Karpas-422 (cell line): ENCODE data around the gene GSG1L2. TPM values are rescaled to one million over a fixed set of nuclear protein-coding genes. Genes with fewer than 3 reads are reported as not detected.

Source experiments
- DNase-seq: peaks from one replicate; pipeline ENCODE4 v3.0.0-alpha.2; 2015
- H2AFZ ChIP-seq: fragments of 200-600 bp; sonication (generic); 2 replicates; pipeline ENCODE4 v1.6.1; 2014; ENCODE audit warnings: antibody characterized with exemption, low read length, mixed read lengths
- H3K27ac ChIP-seq: fragments of 200-600 bp; sonication (generic); 2 replicates; pipeline ENCODE4 v1.5.1; 2014; ENCODE audit warnings: mild to moderate bottlenecking, low read length, moderate library complexity
- H3K27me3 ChIP-seq: fragments of 200-600 bp; sonication (generic); 2 replicates; pipeline ENCODE4 v1.6.1; 2014; ENCODE audit warnings: low read length, mixed read lengths
- H3K36me3 ChIP-seq: fragments of 200-600 bp; sonication (generic); 2 replicates; pipeline ENCODE4 v1.6.1; 2014; ENCODE audit warnings: low read length, mixed read lengths; ENCODE audit not compliant: insufficient read depth
- H3K4me1 ChIP-seq: fragments of 200-600 bp; sonication (generic); 2 replicates; pipeline ENCODE4 v1.6.1; 2014; ENCODE audit warnings: mild to moderate bottlenecking, low read length, mixed read lengths
- H3K4me2 ChIP-seq: fragments of 200-600 bp; sonication (generic); 2 replicates; pipeline ENCODE4 v1.6.1; 2014; ENCODE audit warnings: low read length, low read depth, mild to moderate bottlenecking; ENCODE audit not compliant: poor library complexity, severe bottlenecking
- H3K4me3 ChIP-seq: fragments of 200-600 bp; sonication (generic); 2 replicates; pipeline ENCODE4 v1.5.1; 2014; ENCODE audit warnings: mild to moderate bottlenecking, antibody characterized with exemption, low read length, mixed read lengths
- H3K79me2 ChIP-seq: fragments of 200-600 bp; sonication (generic); 2 replicates; pipeline ENCODE4 v1.6.1; 2014; ENCODE audit warnings: mild to moderate bottlenecking, low read length, mixed read lengths
- H3K9ac ChIP-seq: fragments of 200-600 bp; sonication (generic); 2 replicates; pipeline ENCODE4 v1.6.0; 2014; ENCODE audit warnings: low read length
- H3K9me2 ChIP-seq: fragments of 200-600 bp; sonication (generic), shearing (Covaris generic); replicated peaks from 2 replicates; pipeline ENCODE4 v1.6.0; 2014; ENCODE audit warnings: mild to moderate bottlenecking, low read length, moderate library complexity; ENCODE audit not compliant: insufficient read depth
- H3K9me3 ChIP-seq: fragments of 300-700, 200-600 bp; sonication (generic); 2 replicates; pipeline ENCODE4 v1.6.1; 2014; ENCODE audit warnings: low read length, mixed read lengths
- H4K20me1 ChIP-seq: fragments of 200-600 bp; sonication (generic); 2 replicates; pipeline ENCODE4 v1.6.1; 2014; ENCODE audit warnings: mild to moderate bottlenecking, antibody characterized with exemption, low read length, low read depth; ENCODE audit not compliant: insufficient read depth
- total RNA-seq: library from RNA; depleted of rRNA; stranded (reverse); fragments of >200 nt; shearing (Covaris generic); gene quantifications from 2 replicates; pipeline ENCODE4 v1.2.3, GENCODE V29; 2014; ENCODE audit warnings: low replicate concordance

Gene GSG1L2
- total RNA-seq, 1 experiment from 2014 or later: not detected

- no peak overlapping the region for H3K4me3 ChIP-seq
Measured at GRCh38 chr17:9833922-9834321, 12.0 kb upstream of the GSG1L2 start.

GRCh38 chr17:9830711-9831110 lies 8.8 kb upstream of the GSG1L2 start:
- H3K27me3 ChIP-seq: no peaks in the 10 kb centered on the region
- H2AFZ ChIP-seq: no peak overlapping the region
- no peaks in the 10 kb centered on the region for H3K4me1 ChIP-seq
- no peak overlapping the region for H3K9ac ChIP-seq
- H4K20me1 ChIP-seq: no peaks in the 10 kb centered on the region
- H3K9me3 ChIP-seq: no peaks in the 10 kb centered on the region
- DNase-seq: no peak
- no peak overlapping the region for H3K4me2 ChIP-seq
- H3K27ac ChIP-seq: no peak overlapping the region
- H3K4me3 ChIP-seq: no peak overlapping the region
- H3K79me2 ChIP-seq: no peaks in the 10 kb centered on the region
- no peaks in the 10 kb centered on the region for H3K9me2 ChIP-seq
- H3K36me3 ChIP-seq: no peaks in the 10 kb centered on the region

More at GRCh38 chr17:9833922-9834321, 12.0 kb upstream of the GSG1L2 start:
- no peak for DNase-seq
- Histone ChIP-seq H3K36me3 (no peaks in the 10 kb centered on the region), H3K9me3 (no peaks in the 10 kb centered on the region), H3K9me2 (no peaks in the 10 kb centered on the region), H2AFZ (no peak overlapping the region), H3K27ac (no peak overlapping the region), H3K4me1 (no peaks in the 10 kb centered on the region), H3K27me3 (no peaks in the 10 kb centered on the region), H3K9ac (no peak overlapping the region), H3K79me2 (no peaks in the 10 kb centered on the region), H3K4me2 (no peak overlapping the region), H4K20me1 (no peaks in the 10 kb centered on the region)

GRCh38 chr17:9829343-9829742 lies 7.5 kb upstream of the GSG1L2 start:
- no peaks in the 10 kb centered on the region for H3K9me2 ChIP-seq
- no peak overlapping the region for H3K9ac ChIP-seq
- no peak overlapping the region for H3K27ac ChIP-seq
- H2AFZ ChIP-seq: no peak overlapping the region
- H3K4me2 ChIP-seq: no peak overlapping the region
- no peak overlapping the region for H3K4me3 ChIP-seq
- no peak for DNase-seq
- H3K36me3 ChIP-seq: no peaks in the 10 kb centered on the region
- H3K79me2 ChIP-seq: no peaks in the 10 kb centered on the region
- H3K27me3 ChIP-seq: no peaks in the 10 kb centered on the region
- H3K9me3 ChIP-seq: no peaks in the 10 kb centered on the region
- H3K4me1 ChIP-seq: no peaks in the 10 kb centered on the region
- H4K20me1 ChIP-seq: no peaks in the 10 kb centered on the region

- no peaks in the 10 kb centered on the region for H3K9me2 ChIP-seq
- no peak overlapping the region for H2AFZ ChIP-seq
- no peak for DNase-seq
- H3K9ac ChIP-seq: no peak overlapping the region
- H3K36me3 ChIP-seq: no peaks in the 10 kb centered on the region
- no peak overlapping the region for H3K27ac ChIP-seq
- no peaks in the 10 kb centered on the region for H4K20me1 ChIP-seq
- no peak overlapping the region for H3K4me2 ChIP-seq
- H3K4me1 ChIP-seq: no peaks in the 10 kb centered on the region
- no peaks in the 10 kb centered on the region for H3K79me2 ChIP-seq
- H3K4me3 ChIP-seq: no peak overlapping the region
- H3K9me3 ChIP-seq: no peaks in the 10 kb centered on the region
- no peaks in the 10 kb centered on the region for H3K27me3 ChIP-seq
Measured at GRCh38 chr17:9828296-9829295, 6.7 kb upstream of the GSG1L2 start.

- DNase-seq: no peak
- H3K4me3 ChIP-seq: no peak within 1 kb of the TSS
- no peaks in the 10 kb centered on the region for H3K79me2 ChIP-seq
- no peak within 1 kb of the TSS for H2AFZ ChIP-seq
- H3K36me3 ChIP-seq: no peaks in the 10 kb centered on the region
- H3K4me2 ChIP-seq: no peak within 1 kb of the TSS
- no peaks in the 10 kb centered on the region for H3K9me2 ChIP-seq
- no peaks in the 10 kb centered on the region for H3K9me3 ChIP-seq
- H3K27ac ChIP-seq: no peak within 1 kb of the TSS
- H3K9ac ChIP-seq: no peak within 1 kb of the TSS
- no peaks in the 10 kb centered on the region for H3K27me3 ChIP-seq
- H4K20me1 ChIP-seq: no peaks in the 10 kb centered on the region
- no peaks in the 10 kb centered on the region for H3K4me1 ChIP-seq
Measured at GRCh38 chr17:9825641-9826150, 3.8 kb upstream of the GSG1L2 start, which contains the start of gene GLP2R. GLP2R (plus strand) TSS chr17:9825924; CDS start chr17:9826064, 140 bp downstream.

- Histone ChIP-seq H3K79me2 (no peaks in the 10 kb centered on the region), H3K27ac (no peak overlapping the region), H3K4me3 (no peak overlapping the region), H3K9me3 (no peaks in the 10 kb centered on the region), H3K9ac (no peak overlapping the region), H3K36me3 (no peaks in the 10 kb centered on the region), H4K20me1 (no peaks in the 10 kb centered on the region), H3K4me2 (no peak overlapping the region), H2AFZ (no peak overlapping the region), H3K9me2 (no peaks in the 10 kb centered on the region), H3K27me3 (no peaks in the 10 kb centered on the region), H3K4me1 (no peaks in the 10 kb centered on the region)
- DNase-seq: no peak
Measured at GRCh38 chr17:9824797-9825338, 3.0 kb upstream of the GSG1L2 start.

GRCh38 chr17:9824094-9824493 lies 2.2 kb upstream of the GSG1L2 start:
- Histone ChIP-seq H3K27me3 (no peaks in the 10 kb centered on the region), H3K79me2 (no peaks in the 10 kb centered on the region), H3K9me3 (no peaks in the 10 kb centered on the region), H3K9me2 (no peaks in the 10 kb centered on the region), H3K9ac (no peak overlapping the region), H3K4me3 (no peak overlapping the region), H3K4me1 (no peaks in the 10 kb centered on the region), H3K27ac (no peak overlapping the region), H2AFZ (no peak overlapping the region), H3K36me3 (no peaks in the 10 kb centered on the region), H3K4me2 (no peak overlapping the region), H4K20me1 (no peaks in the 10 kb centered on the region)
- DNase-seq: no peak

GRCh38 chr17:9820448-9820847 lies 1.4 kb downstream of the GSG1L2 start:
- Histone ChIP-seq H3K4me3 (no peak overlapping the region), H3K4me1 (no peaks in the 10 kb centered on the region), H3K79me2 (no peaks in the 10 kb centered on the region), H3K27ac (no peak overlapping the region), H4K20me1 (no peaks in the 10 kb centered on the region), H3K9me2 (no peaks in the 10 kb centered on the region), H3K9ac (no peak overlapping the region), H3K9me3 (no peaks in the 10 kb centered on the region), H3K36me3 (no peaks in the 10 kb centered on the region), H2AFZ (no peak overlapping the region), H3K27me3 (no peaks in the 10 kb centered on the region), H3K4me2 (no peak overlapping the region)
- DNase-seq: no peak
